Activated CD4-positive, alpha-beta memory T cell treated with anti-CD3 and anti-CD28 coated beads for 36 hours (primary cell): ENCODE results near the gene GLIPR2. TPM values are rescaled to one million over a fixed set of nuclear protein-coding genes. Genes with fewer than 3 reads are reported as not detected.

Experiments
- CTCF ChIA-PET: fragments of 350-600 bp; sonication (Branson Sonifier 250); formaldehyde crosslinking; loops from one replicate; lab custom pipeline; 2021; ENCODE audit warnings: antibody characterized with exemption, inconsistent platforms; lab: Charles Lee
- POLR2A ChIA-PET: fragments of 350-600 bp; sonication (Branson Sonifier 250); formaldehyde crosslinking; loops from one replicate; lab custom pipeline; 2021; ENCODE audit warnings: antibody characterized with exemption; lab: Charles Lee
- DNase-seq: peaks from one replicate; pipeline ENCODE4 v3.0.0-alpha.2; 2020
- H3K27ac Mint-ChIP-seq: one replicate; pipeline ENCODE4 v1.8.0; 2021; ENCODE audit warnings: mixed read lengths
- H3K27me3 Mint-ChIP-seq: one replicate; pipeline ENCODE4 v1.8.0; 2021; ENCODE audit warnings: mixed read lengths
- H3K36me3 Mint-ChIP-seq: one replicate; pipeline ENCODE4 v1.8.0; 2021; ENCODE audit warnings: mixed read lengths
- H3K4me1 Mint-ChIP-seq: one replicate; pipeline ENCODE4 v1.8.0; 2021; ENCODE audit warnings: low read depth, mixed read lengths
- H3K4me3 Mint-ChIP-seq: one replicate; pipeline ENCODE4 v1.8.0; 2021; ENCODE audit warnings: mild to moderate bottlenecking, mixed read lengths
- H3K9me3 Mint-ChIP-seq: one replicate; pipeline ENCODE4 v1.8.0; 2021; ENCODE audit warnings: mixed read lengths
- intact Hi-C: fragments of 100-400 bp; cut with micrococcal nuclease; formaldehyde crosslinking; loops from one replicate; pipeline ENCODE4 v1.15.1; 2023
- total RNA-seq, 2 experiments: library from RNA; stranded (reverse); gene quantifications; one replicate each; pipeline ENCODE4 v1.2.3, GENCODE V29; 2021

The GLIPR2 gene
- total RNA-seq, 2 experiments from 2014 or later = 24.7 to 25.8 TPM

DNA sequence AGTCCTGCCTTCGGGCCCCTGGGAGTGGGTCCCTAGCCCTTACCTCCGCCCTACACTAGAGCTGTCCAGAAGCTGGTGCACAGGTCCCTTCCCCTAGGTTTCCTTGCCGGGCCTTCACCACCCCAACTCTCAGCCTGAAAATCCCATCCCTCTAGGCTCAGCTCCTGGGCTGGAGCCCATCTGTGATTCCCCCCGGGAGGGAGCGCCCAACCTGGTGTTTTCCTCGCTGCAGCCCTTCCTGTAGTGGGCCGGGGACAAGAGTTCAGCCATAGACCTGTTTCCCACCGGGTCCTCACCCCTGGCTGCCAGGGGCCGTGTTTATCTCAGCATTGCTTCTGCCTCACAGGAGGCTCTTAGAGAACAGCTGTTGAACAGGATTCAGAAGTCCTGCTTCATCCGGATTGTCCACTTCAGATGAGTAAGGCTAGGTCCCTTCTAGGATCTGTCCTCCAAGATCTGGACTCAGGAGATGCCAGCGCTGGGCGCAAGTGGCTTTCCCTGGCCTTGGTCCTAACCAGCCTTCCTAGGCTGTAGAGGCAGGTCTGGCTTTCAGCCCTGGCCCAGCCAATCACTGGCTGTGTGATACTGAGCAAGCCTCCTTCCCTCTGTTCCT, 965 bp downstream of the GLIPR2 start:
- ChIA-PET CTCF (interaction anchor here (0.6 to 4.8 kb wide), 5 partner anchors 11 to 52 kb away, joined by 3 to 34 read pairs (median 7); no protein-coding TSS in a partner anchor), POLR2A (interaction anchor here (0.8 to 1.1 kb wide), 4 partner anchors 11 to 29 kb away, joined by 3 read pairs; no protein-coding TSS in a partner anchor)
- no peaks in the 10 kb centered on the region for H3K9me3 Mint-ChIP-seq
- intact Hi-C loops = loop anchor here (5.0 kb wide), 1 partner anchor 100 kb away; the partner anchor contains the start of gene RECK
- peak overlapping the region; percentile 79 for H3K4me3 Mint-ChIP-seq
- H3K27me3 Mint-ChIP-seq = no peaks in the 10 kb centered on the region
- H3K27ac Mint-ChIP-seq = peak overlapping the region; percentile 48
- peaks cover 56% of the 10 kb centered on the region for H3K4me1 Mint-ChIP-seq
- no peaks in the 10 kb centered on the region for H3K36me3 Mint-ChIP-seq
- no peak for DNase-seq

DNA sequence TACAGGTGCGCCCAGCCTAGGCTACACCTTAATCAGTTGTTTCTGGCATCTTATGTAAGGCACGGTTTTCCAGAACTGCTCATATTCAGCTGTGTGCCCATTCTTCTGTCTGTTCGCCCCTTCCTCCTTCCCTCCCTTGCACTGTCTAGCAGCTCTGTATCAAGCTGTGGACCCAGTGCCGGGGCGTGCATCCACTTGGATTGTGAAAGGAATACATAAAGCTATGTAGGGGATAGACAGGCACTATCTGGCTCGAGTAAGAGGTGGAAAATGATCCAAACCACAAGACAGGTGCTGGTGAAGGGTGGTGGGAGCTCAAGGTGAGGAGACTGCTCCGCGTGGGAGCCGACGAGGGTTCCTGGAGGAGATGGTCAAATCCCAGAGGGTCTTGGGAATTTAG, 2.0 kb downstream of the GLIPR2 start:
- no peak for DNase-seq

DNA sequence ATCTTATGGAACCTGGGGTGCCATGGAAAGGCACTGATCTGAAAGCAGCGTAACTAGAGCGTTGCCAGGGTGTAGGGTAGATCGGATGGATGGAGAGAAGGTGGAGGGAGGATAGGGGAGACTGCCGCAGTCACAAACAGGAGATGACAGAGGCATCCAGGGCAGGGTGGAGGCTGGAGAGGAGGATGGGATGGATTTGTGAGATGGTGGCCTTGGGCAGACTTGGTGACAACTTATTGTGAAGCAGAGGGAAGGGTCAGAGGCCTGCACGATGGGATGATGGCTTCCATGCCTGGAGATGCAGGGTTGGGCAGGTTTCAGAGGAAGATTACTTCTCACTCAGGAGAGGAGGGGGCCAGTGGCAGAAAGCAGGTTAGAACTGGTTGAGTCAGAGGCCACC, 2.4 kb downstream of the GLIPR2 start:
- no peak overlapping the region for H3K27ac Mint-ChIP-seq
- no peaks in the 10 kb centered on the region for H3K36me3 Mint-ChIP-seq
- POLR2A ChIA-PET = interaction anchor here (2.2 kb wide), 1 partner anchor 52 kb away, joined by 7 read pairs; the partner anchor contains the start of gene CLTA
- H3K9me3 Mint-ChIP-seq = no peaks in the 10 kb centered on the region
- CTCF ChIA-PET = interaction anchor here (1.7 to 4.8 kb wide), 2 partner anchors 9 to 27 kb away, joined by 5 to 34 read pairs; no protein-coding TSS in a partner anchor
- H3K27me3 Mint-ChIP-seq = no peaks in the 10 kb centered on the region
- H3K4me3 Mint-ChIP-seq = no peak overlapping the region
- H3K4me1 Mint-ChIP-seq = peaks cover 70% of the 10 kb centered on the region
- intact Hi-C loops = loop anchor here (5.0 kb wide), 1 partner anchor 102 kb away; the partner anchor contains the start of gene RECK
- no peak for DNase-seq

More for the DNA sequence above, 2.0 kb downstream of the GLIPR2 start:
- H3K4me3 Mint-ChIP-seq = no peak overlapping the region
- ChIA-PET POLR2A (interaction anchor here (2.2 kb wide), 1 partner anchor 53 kb away, joined by 7 read pairs; the partner anchor contains the start of gene CLTA), CTCF (interaction anchor here (1.7 to 4.8 kb wide), 2 partner anchors 9 to 28 kb away, joined by 5 to 34 read pairs; no protein-coding TSS in a partner anchor)
- no peaks in the 10 kb centered on the region for H3K36me3 Mint-ChIP-seq
- H3K9me3 Mint-ChIP-seq = no peaks in the 10 kb centered on the region
- intact Hi-C loops = loop anchor here (5.0 kb wide), 1 partner anchor 101 kb away; the partner anchor contains the start of gene RECK
- H3K27ac Mint-ChIP-seq = no peak overlapping the region
- no peaks in the 10 kb centered on the region for H3K27me3 Mint-ChIP-seq
- H3K4me1 Mint-ChIP-seq = peaks cover 66% of the 10 kb centered on the region

DNA sequence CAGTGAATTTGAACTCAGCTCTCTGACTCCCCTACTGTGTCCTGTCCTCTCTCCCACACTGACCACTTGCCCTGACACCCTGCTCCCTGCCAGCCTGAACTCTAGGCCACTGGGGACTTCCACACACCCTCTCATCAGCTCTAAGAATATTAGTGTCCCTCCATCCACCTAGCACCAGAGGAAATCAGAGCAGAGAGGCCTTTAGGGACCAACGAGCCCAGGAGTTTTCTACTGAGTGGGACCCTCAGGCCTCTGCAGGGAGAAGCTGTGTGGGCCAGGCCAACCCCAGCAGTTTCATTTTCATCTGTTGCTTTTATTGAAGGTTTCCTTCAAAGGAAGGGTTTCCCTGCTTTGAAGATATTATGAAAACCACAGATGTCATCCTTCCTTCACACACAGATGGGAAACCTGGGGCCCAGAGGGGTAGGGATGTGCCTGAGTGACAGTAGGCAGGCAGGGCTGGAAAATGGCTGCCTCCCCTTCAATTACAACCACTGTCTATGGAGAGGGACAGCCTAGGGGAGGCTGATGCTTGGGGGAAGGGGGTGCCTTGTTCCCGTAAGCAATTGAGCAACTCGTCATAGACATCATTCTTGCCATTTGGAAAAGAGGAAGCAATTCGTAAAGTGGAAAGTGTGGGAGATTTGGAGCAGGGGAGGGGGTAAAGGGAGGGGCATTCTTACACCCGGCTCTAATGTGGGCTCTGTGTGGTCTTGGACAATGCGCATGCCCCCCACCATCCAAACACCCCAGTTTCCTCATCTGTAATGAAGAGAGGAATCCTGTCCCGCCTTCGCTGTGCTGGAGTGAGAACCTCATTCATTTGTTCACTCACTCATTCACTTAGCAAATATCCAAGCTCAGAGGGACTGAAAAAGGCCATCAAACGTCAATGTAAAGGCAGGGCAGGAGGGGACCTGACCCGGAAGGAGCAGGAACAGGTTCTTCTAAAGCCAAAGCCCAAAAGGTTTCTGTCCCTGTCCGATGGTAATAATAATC, 3.9 kb downstream of the GLIPR2 start:
- ChIA-PET CTCF (interaction anchor here (0.6 to 4.8 kb wide), 6 partner anchors 9 to 37 kb away, joined by 3 to 34 read pairs (median 4); no protein-coding TSS in a partner anchor), POLR2A (interaction anchor here (1.0 to 2.2 kb wide), 3 partner anchors 8 to 51 kb away, joined by 4 to 7 read pairs (median 6); partner anchors contain the start of gene CLTA)
- peaks cover 85% of the 10 kb centered on the region for H3K4me1 Mint-ChIP-seq
- H3K4me3 Mint-ChIP-seq = peak overlapping the region; percentile 57
- intact Hi-C loops = loop anchor here (1.0 kb wide), 1 partner anchor 26 kb away; no protein-coding TSS in a partner anchor
- H3K27ac Mint-ChIP-seq = peak overlapping the region; percentile 90
- peak; percentile 66 for DNase-seq
- H3K27me3 Mint-ChIP-seq = no peaks in the 10 kb centered on the region
- H3K9me3 Mint-ChIP-seq = peaks cover 2% of the 10 kb centered on the region
- peaks cover 3% of the 10 kb centered on the region for H3K36me3 Mint-ChIP-seq

DNA sequence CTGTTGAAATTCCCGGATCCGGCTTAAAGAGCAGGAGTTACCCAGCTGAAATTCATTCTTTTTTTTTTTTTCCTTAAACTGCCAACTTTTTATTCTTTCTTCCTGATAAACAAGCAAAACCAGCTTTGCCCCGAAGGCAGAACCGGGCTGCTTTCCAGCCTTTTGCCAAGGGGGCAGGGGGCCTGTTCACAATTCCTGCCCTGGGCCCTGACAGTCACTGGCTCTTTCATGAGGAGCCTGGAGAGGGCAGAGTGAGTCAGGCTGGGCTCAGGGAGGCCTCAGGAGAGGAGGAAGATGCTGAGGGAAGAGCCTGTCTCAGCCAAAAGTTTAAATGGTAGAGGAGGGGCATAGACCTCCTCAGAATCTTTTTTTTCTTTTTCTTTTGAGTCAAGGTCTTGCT, 4.8 kb downstream of the GLIPR2 start:
- ChIA-PET CTCF (interaction anchor here (0.6 to 2.4 kb wide), 4 partner anchors 8 to 38 kb away, joined by 3 to 6 read pairs (median 4); no protein-coding TSS in a partner anchor), POLR2A (interaction anchor here (1.0 kb wide), 1 partner anchor 10 kb away, joined by 4 read pairs; no protein-coding TSS in a partner anchor)
- H3K4me1 Mint-ChIP-seq = peaks cover 89% of the 10 kb centered on the region
- DNase-seq = no peak
- no peaks in the 10 kb centered on the region for H3K27me3 Mint-ChIP-seq
- intact Hi-C loops = no loop called here
- peaks cover 11% of the 10 kb centered on the region for H3K9me3 Mint-ChIP-seq
- no peak overlapping the region for H3K27ac Mint-ChIP-seq
- H3K4me3 Mint-ChIP-seq = no peak overlapping the region
- peaks cover 11% of the 10 kb centered on the region for H3K36me3 Mint-ChIP-seq

DNA sequence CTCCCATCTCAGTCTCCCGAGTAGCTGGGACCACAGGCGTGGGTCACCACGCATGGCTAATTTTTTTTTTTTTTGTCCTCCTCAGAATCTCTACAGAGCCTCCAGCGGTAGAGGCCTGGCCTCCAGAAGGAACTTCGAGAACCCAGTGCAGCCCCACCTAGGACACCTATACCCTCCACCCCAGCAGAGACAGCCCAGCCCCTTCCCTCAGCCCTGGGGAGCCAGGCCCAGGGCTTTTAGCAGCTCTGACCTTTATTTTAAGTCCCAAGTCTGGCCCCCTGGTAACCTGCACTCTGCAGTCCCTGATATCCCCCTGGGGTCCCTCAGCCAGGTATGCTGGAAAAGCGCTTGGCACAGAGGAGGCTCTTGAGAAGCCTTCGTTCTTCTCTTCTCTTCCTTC, 5.2 kb downstream of the GLIPR2 start:
- Mint-ChIP-seq H3K36me3 (peaks cover 13% of the 10 kb centered on the region), H3K4me1 (peaks cover 91% of the 10 kb centered on the region), H3K4me3 (no peak overlapping the region), H3K9me3 (peaks cover 13% of the 10 kb centered on the region), H3K27ac (no peak overlapping the region), H3K27me3 (no peaks in the 10 kb centered on the region)
- POLR2A ChIA-PET = no interaction called here
- intact Hi-C loops = no loop called here
- no peak for DNase-seq
- CTCF ChIA-PET = interaction anchor here (1.0 to 2.4 kb wide), 2 partner anchors 37 to 38 kb away, joined by 3 to 6 read pairs; no protein-coding TSS in a partner anchor

DNA sequence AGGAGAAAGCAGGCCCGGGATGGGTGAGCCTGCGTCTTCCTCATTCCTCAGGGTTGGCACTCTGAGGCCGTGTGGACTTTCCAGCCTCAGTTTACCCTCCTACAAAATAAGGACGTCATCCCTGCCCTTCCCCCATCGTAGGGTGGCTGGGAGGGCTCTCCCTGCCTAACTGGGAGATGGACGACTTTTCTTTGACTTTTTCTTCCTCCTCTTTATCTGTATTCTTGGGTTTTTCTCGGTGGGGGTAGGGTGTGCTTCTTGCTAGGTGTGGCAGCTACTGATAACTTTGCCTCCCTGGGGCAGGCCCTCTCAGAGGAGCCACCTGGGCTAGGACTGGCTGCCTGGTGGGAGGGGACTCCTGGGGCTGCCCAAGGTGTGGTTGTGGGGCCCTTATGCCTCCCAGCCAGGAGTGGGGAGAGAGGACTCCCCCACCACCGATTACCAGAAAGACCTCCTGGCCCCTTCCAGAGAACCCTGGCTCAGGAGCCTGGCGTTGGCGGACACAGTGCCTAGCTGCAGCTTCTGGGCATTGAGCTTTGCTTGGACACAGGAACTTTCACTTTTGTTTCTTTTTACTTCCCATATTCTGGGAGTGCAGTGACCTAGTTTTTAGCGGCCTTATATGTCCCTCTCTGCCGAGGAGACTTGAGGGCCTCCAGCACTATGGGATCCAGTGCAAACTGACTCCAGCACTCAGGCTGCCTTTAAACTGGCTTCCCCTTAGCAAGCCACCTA, 6.1 kb downstream of the GLIPR2 start:
- DNase-seq = no peak
- POLR2A ChIA-PET = interaction anchor here (1.8 kb wide), 1 partner anchor 10 kb away, joined by 4 read pairs; no protein-coding TSS in a partner anchor
- H3K4me1 Mint-ChIP-seq = peaks cover 93% of the 10 kb centered on the region
- CTCF ChIA-PET = interaction anchor here (2.4 to 3.0 kb wide), 2 partner anchors 24 to 39 kb away, joined by 6 to 22 read pairs; no protein-coding TSS in a partner anchor
- H3K36me3 Mint-ChIP-seq = peaks cover 16% of the 10 kb centered on the region
- peak overlapping the region; percentile 77 for H3K4me3 Mint-ChIP-seq
- intact Hi-C loops = no loop called here
- no peaks in the 10 kb centered on the region for H3K27me3 Mint-ChIP-seq
- peaks cover 13% of the 10 kb centered on the region for H3K9me3 Mint-ChIP-seq
- peak overlapping the region; percentile 93 for H3K27ac Mint-ChIP-seq

DNA sequence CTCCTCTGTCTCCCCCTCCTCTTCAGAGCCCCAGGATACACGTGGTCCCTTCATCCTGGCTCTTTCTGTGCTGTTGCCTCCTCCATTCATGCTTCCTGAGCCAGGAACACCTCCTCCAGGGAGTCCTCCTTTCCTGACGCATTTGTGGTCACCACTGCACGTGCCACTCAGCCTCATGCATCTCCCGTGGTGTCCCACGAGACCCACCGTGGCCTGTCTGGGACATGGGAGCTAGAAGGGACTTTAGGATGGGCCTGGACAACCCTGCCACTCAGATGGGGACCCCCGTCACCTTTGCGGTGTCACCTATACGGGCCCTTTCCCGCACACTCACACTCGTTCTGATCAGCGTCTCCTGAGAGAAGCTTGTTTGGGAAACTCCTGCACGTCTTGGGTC, 6.7 kb downstream of the GLIPR2 start:
- peak overlapping the region; percentile 77 for H3K4me3 Mint-ChIP-seq
- DNase-seq = no peak
- peaks cover 13% of the 10 kb centered on the region for H3K9me3 Mint-ChIP-seq
- H3K27ac Mint-ChIP-seq = peak overlapping the region; percentile 93
- ChIA-PET CTCF (interaction anchor here (1.2 to 3.0 kb wide), 3 partner anchors 23 to 329 kb away, joined by 3 to 22 read pairs (median 6); partner anchors contain the start of gene HINT2), POLR2A (interaction anchor here (1.8 kb wide), 1 partner anchor 9 kb away, joined by 4 read pairs; no protein-coding TSS in a partner anchor)
- H3K36me3 Mint-ChIP-seq = peaks cover 16% of the 10 kb centered on the region
- intact Hi-C loops = no loop called here
- no peaks in the 10 kb centered on the region for H3K27me3 Mint-ChIP-seq
- H3K4me1 Mint-ChIP-seq = peaks cover 95% of the 10 kb centered on the region

DNA sequence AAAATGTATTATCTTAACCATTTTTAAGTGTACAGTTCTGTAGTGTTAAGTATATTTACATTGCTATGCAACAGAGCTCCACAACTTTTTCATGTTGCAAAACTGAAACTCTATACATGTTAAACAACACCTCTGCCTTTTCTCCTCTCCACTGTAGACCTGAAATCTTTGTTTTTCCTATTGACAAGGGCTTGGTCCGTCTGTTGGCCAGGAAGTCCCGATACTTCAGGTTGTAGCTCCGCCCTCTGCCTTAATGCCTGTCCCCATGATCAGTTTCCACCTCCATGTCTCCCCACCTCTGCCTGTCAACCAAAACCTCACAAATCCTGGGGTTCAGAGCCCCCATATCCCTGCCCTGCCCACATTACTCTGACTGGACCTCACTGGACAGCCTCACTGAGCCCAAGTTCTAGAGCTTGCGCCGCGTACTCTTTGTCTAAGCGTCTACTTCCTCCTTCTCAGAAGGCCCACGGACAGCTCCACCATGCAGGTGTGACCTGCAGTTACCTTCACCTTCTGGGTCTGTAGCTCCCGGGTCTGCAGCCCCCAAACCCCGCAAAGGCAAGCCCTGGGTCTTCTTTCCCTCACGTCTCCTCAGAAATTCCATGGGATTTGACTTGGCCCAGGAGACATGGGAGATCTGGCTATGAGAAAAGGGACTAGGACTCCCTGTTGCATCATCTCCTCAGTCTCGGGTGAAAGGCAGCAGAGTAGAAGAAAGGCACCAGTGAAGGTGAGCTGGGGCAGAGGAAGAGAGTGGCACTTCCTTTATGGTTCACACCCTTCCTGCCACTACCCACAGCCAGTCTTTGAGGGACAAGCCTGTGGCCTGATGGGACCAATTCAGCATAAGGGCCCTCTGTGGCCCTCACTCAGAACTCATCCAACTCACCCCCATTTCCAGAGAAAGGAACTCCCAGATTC, 8.0 kb downstream of the GLIPR2 start:
- Mint-ChIP-seq H3K9me3 (peaks cover 13% of the 10 kb centered on the region), H3K27ac (peak overlapping the region; percentile 93), H3K27me3 (no peaks in the 10 kb centered on the region), H3K4me3 (peak overlapping the region; percentile 77), H3K4me1 (peaks cover 92% of the 10 kb centered on the region), H3K36me3 (peaks cover 16% of the 10 kb centered on the region)
- intact Hi-C loops = loop anchor here (1.0 kb wide), 1 partner anchor 8 kb away; no protein-coding TSS in a partner anchor
- ChIA-PET POLR2A (interaction anchor here (0.7 to 1.0 kb wide), 2 partner anchors 11 to 46 kb away, joined by 3 read pairs; partner anchors contain the start of gene CLTA), CTCF (interaction anchor here (1.0 to 3.0 kb wide), 5 partner anchors 15 to 330 kb away, joined by 3 to 22 read pairs (median 3); partner anchors contain the start of gene HINT2)
- DNase-seq = peak; percentile 47

DNA sequence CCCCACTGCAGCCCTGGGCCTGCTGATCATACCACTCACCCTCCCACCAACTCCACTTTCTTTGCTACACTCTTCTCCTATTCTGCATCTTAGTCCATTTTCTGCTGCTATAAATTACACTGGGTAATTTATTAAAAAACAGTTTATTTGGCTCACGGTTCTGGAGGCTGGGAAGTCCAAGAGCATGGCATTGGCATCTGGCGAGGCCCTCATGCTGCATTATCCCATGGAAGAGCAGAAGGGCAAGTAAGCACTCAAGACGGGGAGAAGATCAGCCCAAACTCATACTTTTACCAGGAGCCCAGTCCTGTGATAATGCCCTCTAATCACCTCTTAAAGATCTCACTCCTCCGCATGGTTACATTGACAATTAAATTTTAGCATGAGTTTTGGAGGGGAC, 9.4 kb downstream of the GLIPR2 start:
- intact Hi-C loops = no loop called here
- H3K9me3 Mint-ChIP-seq = peaks cover 13% of the 10 kb centered on the region
- peaks cover 89% of the 10 kb centered on the region for H3K4me1 Mint-ChIP-seq
- ChIA-PET POLR2A (no interaction called here), CTCF (no interaction called here)
- no peak overlapping the region for H3K4me3 Mint-ChIP-seq
- no peak for DNase-seq
- no peaks in the 10 kb centered on the region for H3K27me3 Mint-ChIP-seq
- no peak overlapping the region for H3K27ac Mint-ChIP-seq
- peaks cover 19% of the 10 kb centered on the region for H3K36me3 Mint-ChIP-seq
